Spleen (tissue), 11 donors: ENCODE results near the gene MUC12. TPM values are rescaled to one million over a fixed set of nuclear protein-coding genes. Genes with fewer than 3 reads are reported as not detected.

Source experiments
- DNase-seq: peaks from one replicate; pipeline ENCODE4 v3.0.0-alpha.2; 2020
- H3K27ac ChIP-seq, 8 donors: fragments of 200-600 bp; sonication (generic) in 7 of 8; 1 replicate in 4 of 8; 2 replicates in 4 of 8; pipeline versions ENCODE4 v1.5.0 to v1.8.0; 2016 to 2021; ENCODE audit warnings: inconsistent platforms in 4 of 8, mild to moderate bottlenecking in 4 of 8, moderate library complexity in 1 of 8
- H3K27me3 ChIP-seq, 7 donors: fragments of 200-600 bp; sonication (generic) in 6 of 7; replicated peaks in 1 of 7; 1 replicate in 4 of 7; 2 replicates in 3 of 7; pipeline versions ENCODE4 v1.5.0 to v1.8.0; 2016 to 2021; ENCODE audit warnings: inconsistent platforms in 3 of 7, mild to moderate bottlenecking in 1 of 7
- H3K36me3 ChIP-seq, 6 donors: fragments of 200-600 bp; sonication (generic) in 5 of 6; 1 replicate in 4 of 6; 2 replicates in 2 of 6; pipeline versions ENCODE4 v1.5.0 to v1.8.0; 2016 to 2021; ENCODE audit warnings: inconsistent platforms in 2 of 6
- H3K4me1 ChIP-seq, 6 donors: fragments of 200-600 bp; sonication (generic) in 5 of 6; 1 replicate in 3 of 6; 2 replicates in 3 of 6; pipeline versions ENCODE4 v1.5.0 to v1.8.0; 2016 to 2021; ENCODE audit warnings: inconsistent platforms in 3 of 6
- H3K4me3 ChIP-seq, 8 donors: fragments of 200-600 bp; sonication (generic) in 7 of 8; 1 replicate in 4 of 8; 2 replicates in 4 of 8; pipeline versions ENCODE4 v1.5.0 to v1.8.0; 2016 to 2021; ENCODE audit warnings: inconsistent platforms in 4 of 8, mild to moderate bottlenecking in 4 of 8, moderate library complexity in 2 of 8
- H3K9me3 ChIP-seq, 8 donors: fragments of 200-600 bp; sonication (generic) in 7 of 8; 1 replicate in 4 of 8; 2 replicates in 4 of 8; pipeline versions ENCODE4 v1.5.0 to v1.8.0; 2016 to 2021; ENCODE audit warnings: inconsistent platforms in 4 of 8
- POLR2A ChIP-seq, 3 donors: fragments of 450-650 bp; IDR thresholded peaks; one replicate each; pipeline ENCODE4 v1.5.1; 2017; ENCODE audit warnings: antibody characterized with exemption in 3 of 3, mild to moderate bottlenecking in 1 of 3
- POLR2AphosphoS5 ChIP-seq, 3 donors: sonication (generic); formaldehyde crosslinking; IDR thresholded peaks; one replicate each; pipeline ENCODE4 v1.5.1; 2017; ENCODE audit warnings: antibody characterized with exemption in 3 of 3
- WGBS, 5 donors: extraction: QIAGEN DNeasy Blood & Tissue Kit in 3 of 5; methylation state at CpG; one replicate each; pipeline versions ENCODE4 v1.1.5 to v1.1.7; 2013 to 2018; 5-methylcytosine and 5-hydroxymethylcytosine counted together
- intact Hi-C: fragments of 100-400 bp; cut with DNase I; formaldehyde crosslinking; loops from one replicate; pipeline ENCODE4 v1.15.0; 2023; ENCODE audit warnings: low total_unique reads
- polyA plus RNA-seq, 3 donors: library from polyadenylated mRNA; stranded (reverse); fragments of 200-250 nt; gene quantifications; one replicate each; pipeline ENCODE4 v1.2.1, GENCODE V29; 2013
- total RNA-seq, 7 donors: library from RNA; depleted of rRNA in 3 of 7; stranded (reverse); fragments of >200 nt in 3 of 7; fragmentation: NEBNext Ultra II Directional in 4 of 7; extraction: Animal tissue kit (Norgen Biotek cat#: 25700) in 4 of 7; gene quantifications; one replicate each; pipeline versions ENCODE4 v1.1.0 to v1.2.1, GENCODE V29; 2016 to 2021
- TF ChIP-seq, protein P1 (sequence below), 11 experiments: fragments of 200-600 bp in 7 of 11; fragments of 450-650 bp in 4 of 11; sonication (generic) in 4 of 11; IDR thresholded peaks in 8 of 11; conservative IDR thresholded peaks in 3 of 11; 1 replicate in 7 of 11; 2 replicates in 4 of 11; pipeline versions ENCODE4 v1.4.0 to v1.8.0; 2016 to 2021; ENCODE audit warnings: antibody characterized with exemption in 11 of 11, inconsistent platforms in 4 of 11, mild to moderate bottlenecking in 1 of 11
- donor health status: healthy with polysubstance abuse.
- donor health status: DM: no; HTN: no; CAD: no; lungs with moderate emphysema.
- donor health status: DM: no; HTN: no; CAD: no.
- donor health status: Bipolar disorder and iron deficiency.
- donor health status: healthy.
- donor health status: DM: no; HTN: no; CAD: no.
- donor health status: DM: yes; HTN: yes; CAD: no.

MUC12 gene
- total and polyA plus RNA-seq, 10 donors = 0.07 to 1.7 (median 0.82) TPM; not detected in 2

DNA sequence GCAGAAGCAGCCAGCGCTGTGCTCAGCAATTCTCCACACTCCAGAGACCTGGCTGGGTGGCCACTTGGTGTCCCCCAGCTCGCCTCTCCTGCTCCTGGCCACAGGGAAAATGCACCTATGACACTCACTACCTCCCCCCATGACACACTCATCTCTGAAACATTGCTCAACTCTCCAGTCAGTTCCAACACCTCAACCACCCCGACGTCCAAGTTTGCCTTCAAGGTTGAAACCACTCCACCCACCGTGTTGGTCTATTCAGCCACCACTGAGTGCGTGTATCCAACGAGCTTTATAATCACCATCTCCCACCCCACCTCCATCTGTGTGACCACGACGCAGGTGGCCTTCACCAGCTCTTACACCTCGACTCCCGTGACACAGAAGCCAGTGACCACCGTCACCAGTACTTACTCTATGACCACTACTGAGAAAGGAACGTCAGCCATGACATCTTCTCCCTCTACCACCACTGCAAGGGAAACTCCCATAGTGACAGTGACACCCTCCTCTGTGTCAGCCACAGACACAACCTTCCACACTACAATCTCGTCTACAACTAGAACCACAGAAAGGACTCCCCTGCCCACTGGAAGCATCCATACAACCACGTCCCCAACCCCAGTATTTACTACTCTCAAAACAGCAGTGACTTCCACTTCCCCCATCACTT, 17.3 kb upstream of the MUC12 start:
- Histone ChIP-seq H3K27ac (no peak overlapping the region), H3K4me3 (no peak overlapping the region), H3K9me3 (no peaks in the 10 kb centered on the region), H3K27me3 (peaks cover 0 to 86% (median 23%) of the 10 kb centered on the region in 7 donors), H3K36me3 (no peaks in the 10 kb centered on the region), H3K4me1 (peaks cover 0 to 9% (median 0%) of the 10 kb centered on the region in 6 donors)
- intact Hi-C loops = no loop called here
- DNase-seq = peak; percentile 30
- TF ChIP-seq POLR2A (IDR thresholded peaks at IDR 0.05) (no peak), POLR2AphosphoS5 (IDR thresholded peaks at IDR 0.05) (no peak)
- TF ChIP-seq, protein P1, sequence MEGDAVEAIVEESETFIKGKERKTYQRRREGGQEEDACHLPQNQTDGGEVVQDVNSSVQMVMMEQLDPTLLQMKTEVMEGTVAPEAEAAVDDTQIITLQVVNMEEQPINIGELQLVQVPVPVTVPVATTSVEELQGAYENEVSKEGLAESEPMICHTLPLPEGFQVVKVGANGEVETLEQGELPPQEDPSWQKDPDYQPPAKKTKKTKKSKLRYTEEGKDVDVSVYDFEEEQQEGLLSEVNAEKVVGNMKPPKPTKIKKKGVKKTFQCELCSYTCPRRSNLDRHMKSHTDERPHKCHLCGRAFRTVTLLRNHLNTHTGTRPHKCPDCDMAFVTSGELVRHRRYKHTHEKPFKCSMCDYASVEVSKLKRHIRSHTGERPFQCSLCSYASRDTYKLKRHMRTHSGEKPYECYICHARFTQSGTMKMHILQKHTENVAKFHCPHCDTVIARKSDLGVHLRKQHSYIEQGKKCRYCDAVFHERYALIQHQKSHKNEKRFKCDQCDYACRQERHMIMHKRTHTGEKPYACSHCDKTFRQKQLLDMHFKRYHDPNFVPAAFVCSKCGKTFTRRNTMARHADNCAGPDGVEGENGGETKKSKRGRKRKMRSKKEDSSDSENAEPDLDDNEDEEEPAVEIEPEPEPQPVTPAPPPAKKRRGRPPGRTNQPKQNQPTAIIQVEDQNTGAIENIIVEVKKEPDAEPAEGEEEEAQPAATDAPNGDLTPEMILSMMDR (IDR thresholded peaks at IDR 0.05 in 8 of 11, conservative IDR thresholded peaks at IDR 0.05 in 3 of 11) = no peak
- 63 to 70% (median 68%) methylated on average over 15 of the region's 15 CpGs for WGBS, 5 donors

DNA sequence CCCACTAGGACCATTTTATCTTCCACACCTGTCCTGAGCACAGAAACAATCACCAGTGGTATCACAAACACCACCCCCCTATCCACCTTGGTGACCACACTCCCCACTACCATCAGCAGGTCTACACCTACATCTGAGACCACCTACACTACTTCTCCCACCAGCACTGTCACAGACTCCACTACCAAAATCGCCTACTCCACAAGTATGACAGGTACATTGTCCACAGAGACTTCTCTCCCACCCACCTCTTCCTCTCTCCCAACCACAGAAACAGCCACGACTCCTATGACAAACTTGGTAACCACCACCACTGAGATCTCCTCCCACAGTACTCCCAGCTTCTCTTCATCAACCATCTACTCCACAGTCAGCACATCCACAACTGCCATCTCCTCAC, 16.7 kb upstream of the MUC12 start:
- peak; percentile 12 for DNase-seq
- Histone ChIP-seq H3K27ac (no peak overlapping the region), H3K27me3 (peaks cover 0 to 86% (median 23%) of the 10 kb centered on the region in 7 donors), H3K9me3 (no peaks in the 10 kb centered on the region), H3K4me1 (peaks cover 0 to 9% (median 0%) of the 10 kb centered on the region in 6 donors), H3K4me3 (no peak overlapping the region), H3K36me3 (no peaks in the 10 kb centered on the region)
- TF ChIP-seq POLR2AphosphoS5 (IDR thresholded peaks at IDR 0.05) = no peak
- WGBS, 5 donors = 29 to 48% (median 43%) methylated on average over 2 of the region's 2 CpGs
- intact Hi-C loops = no loop called here

DNA sequence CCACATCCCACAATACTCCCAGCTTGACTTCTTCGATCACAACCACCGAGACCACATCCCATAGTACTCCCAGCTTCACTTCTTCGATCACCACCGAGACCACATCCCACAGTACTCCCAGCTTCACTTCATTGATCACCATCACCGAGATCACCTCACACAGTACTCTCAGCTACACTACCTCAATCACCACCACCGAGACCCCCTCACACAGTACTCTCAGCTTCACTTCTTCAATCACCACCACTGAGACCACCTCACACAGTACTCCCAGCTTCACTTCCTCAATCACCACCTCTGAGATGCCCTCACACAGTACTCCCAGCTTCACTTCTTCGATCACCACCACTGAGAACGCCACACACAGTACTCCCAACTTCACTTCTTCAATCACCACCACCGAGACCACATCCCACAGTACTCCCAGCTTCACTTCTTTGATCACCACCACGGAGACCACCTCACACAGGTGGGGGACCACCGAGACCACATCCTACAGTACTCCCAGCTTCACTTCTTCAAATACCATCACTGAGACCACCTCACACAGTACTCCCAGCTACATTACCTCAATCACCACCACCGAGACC, 11.4 kb upstream of the MUC12 start:
- no peak overlapping the region for H3K4me3 ChIP-seq
- H3K27ac ChIP-seq = no peak overlapping the region
- 57 to 66% (median 63%) methylated on average over 12 of the region's 12 CpGs for WGBS, 5 donors
- H3K4me1 ChIP-seq = no peaks in the 10 kb centered on the region
- no peak for TF ChIP-seq POLR2A (IDR thresholded peaks at IDR 0.05)
- no peak for TF ChIP-seq POLR2AphosphoS5 (IDR thresholded peaks at IDR 0.05)
- TF ChIP-seq, protein P1 (IDR thresholded peaks at IDR 0.05 in 8 of 11, conservative IDR thresholded peaks at IDR 0.05 in 3 of 11) = no peak
- H3K9me3 ChIP-seq = no peaks in the 10 kb centered on the region
- DNase-seq = no peak
- no peaks in the 10 kb centered on the region for H3K36me3 ChIP-seq
- peaks cover 0 to 75% (median 13%) of the 10 kb centered on the region in 7 donors for H3K27me3 ChIP-seq
- intact Hi-C loops = no loop called here

DNA sequence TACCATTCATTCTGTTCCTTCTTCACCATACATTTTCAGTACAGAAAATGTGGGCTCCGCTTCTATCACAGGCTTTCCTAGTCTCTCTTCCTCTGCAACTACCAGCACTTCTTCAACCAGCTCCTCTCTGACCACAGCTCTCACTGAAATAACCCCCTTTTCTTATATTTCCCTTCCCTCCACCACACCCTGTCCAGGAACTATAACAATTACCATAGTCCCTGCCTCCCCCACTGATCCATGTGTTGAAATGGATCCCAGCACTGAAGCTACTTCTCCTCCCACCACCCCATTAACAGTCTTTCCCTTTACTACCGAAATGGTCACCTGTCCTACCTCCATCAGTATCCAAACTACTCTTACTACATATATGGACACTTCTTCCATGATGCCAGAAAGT, 9.5 kb upstream of the MUC12 start:
- H3K27ac ChIP-seq = no peak overlapping the region
- DNase-seq = no peak
- no peaks in the 10 kb centered on the region for H3K4me1 ChIP-seq
- peaks cover 5 to 77% (median 31%) of the 10 kb centered on the region in 7 donors for H3K27me3 ChIP-seq
- WGBS, 5 donors = 63 to 75% (median 70%) methylated on average over 2 of the region's 2 CpGs
- intact Hi-C loops = no loop called here
- H3K4me3 ChIP-seq = no peak overlapping the region
- H3K36me3 ChIP-seq = no peaks in the 10 kb centered on the region
- TF ChIP-seq POLR2AphosphoS5 (IDR thresholded peaks at IDR 0.05) = no peak
- TF ChIP-seq POLR2A (IDR thresholded peaks at IDR 0.05) = no peak
- TF ChIP-seq, protein P1 (IDR thresholded peaks at IDR 0.05 in 8 of 11, conservative IDR thresholded peaks at IDR 0.05 in 3 of 11) = no peak
- H3K9me3 ChIP-seq = no peaks in the 10 kb centered on the region
